T-helper 1 cell (primary cell): ENCODE results near the gene SLIT3.

Experiments
- DNase-seq, 5 donors: peaks; one replicate each; pipeline ENCODE4 v3.0.0-alpha.2; 2012 to 2020

The SLIT3 gene

DNA sequence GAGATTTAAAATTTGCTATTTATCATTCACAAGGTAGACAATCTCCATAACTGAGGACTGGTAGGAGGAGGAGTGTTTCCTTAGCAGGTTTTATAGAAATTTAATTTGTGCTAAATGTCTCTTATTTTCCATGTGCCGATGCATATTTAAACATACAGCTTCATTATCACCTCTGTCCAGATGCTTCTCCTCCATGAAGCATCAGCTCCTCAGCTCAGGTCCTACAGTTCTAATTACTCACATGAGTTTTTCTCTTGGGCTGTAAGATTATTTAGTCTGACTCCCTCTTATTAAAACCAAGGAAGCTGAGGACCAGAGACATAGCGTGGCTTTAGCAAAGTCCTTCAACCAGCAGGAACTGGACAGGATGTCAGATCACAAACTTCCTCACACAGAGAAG lies 421.6 kb downstream of the SLIT3 start:
- no peak for DNase-seq

DNA sequence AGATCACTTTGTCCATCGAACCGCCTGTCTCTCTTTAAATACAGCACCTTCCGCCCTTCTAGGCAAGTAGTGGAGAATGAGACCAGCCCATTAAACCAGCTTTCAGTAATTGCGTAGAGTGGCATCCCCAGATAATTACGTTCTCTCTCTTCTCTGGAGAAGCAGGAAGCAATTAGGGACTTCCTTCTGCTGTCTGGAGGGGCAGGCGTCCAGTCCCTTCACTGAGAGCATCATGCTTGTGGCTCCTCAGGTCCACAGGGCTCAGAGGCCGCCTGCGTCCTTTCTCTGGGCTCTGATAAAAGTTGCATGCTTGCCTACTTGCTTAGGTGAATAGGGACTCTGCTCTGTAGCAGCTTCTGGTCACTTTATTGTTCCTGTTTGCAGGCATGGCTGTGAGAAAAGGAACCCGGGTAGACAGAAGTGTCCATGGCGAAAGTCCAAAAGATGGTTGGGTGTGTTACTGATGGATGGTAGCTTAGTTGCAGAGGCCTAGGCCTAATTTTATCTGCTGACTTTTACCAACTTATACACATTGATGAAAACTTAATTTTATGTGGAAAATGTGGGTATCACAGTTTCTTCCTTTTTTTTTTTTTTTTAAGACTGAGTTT lies 422.7 kb downstream of the SLIT3 start:
- DNase-seq, result no peak

DNA sequence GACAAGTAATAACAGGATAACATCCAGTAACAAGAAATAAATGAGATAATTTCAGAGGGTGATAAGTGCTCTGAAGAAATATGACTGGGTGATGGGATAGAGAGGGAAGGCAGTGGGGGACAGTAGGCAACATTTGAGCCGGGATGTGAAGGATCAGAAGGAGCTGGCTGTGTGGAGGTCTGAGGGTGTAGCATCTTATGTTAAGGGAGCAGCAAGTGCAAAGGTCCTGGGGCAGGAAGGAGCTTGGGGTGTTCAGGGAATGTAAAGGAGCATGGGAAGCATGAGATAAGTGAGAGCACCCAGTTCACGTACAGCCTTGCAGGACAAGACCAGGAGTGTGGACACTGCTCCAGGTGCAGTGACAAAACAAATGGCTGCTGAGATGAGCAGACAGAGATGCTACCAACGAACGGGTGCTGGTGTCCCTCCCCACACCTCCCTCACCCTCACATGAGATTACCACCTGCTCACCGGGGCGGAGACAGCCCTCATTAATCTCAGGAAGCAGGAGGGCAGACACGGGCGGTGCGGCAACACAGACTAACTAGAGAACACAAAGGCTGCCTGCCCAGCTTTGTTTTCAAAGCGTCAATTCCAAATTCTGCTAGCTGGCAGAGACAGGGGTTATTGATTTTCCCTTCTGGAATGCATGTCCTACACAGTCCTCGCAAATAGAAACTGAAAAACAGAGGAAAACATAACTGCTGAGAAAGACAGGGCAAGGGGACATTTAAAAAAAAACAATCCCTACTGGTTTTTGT lies 423.6 kb downstream of the SLIT3 start:
- DNase-seq, result no peak

DNA sequence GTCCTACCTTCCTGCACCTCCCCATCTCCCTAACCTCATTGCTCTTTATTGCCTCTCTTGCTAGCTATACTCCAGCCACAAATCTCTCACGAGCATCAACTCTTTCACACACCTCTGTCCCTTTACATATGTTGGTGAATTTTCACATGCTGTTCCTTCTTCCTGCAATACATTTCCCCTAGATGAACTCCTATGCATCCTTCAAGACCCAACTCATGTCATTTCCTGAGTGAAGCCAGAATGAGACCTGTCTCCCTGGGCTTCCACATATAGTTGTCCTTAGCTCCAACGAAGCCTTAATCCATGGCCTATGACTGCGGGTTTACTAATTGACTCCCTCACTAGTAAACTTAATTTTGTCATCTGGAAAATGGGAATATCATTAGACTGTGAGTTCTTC lies 424.5 kb downstream of the SLIT3 start:
- no peak for DNase-seq

DNA sequence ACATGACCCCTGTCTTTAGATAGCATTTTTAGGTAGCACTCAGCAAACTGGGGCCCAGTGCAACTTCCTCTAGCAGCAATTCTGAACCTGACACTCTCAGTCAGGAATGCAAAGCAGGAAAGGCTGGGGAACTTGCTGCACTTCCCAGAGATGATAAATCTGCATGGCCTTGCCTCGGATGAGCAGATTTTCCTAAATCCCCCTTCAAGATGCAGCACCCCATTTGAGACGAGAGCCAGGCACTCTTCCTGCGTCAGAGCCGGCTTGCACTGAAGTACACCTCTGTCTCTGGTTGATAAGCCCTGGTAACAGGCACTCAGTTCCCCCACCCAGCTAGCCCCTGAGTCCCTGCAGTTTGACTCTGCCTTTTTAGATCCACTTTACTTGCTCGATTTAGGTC lies 425.1 kb downstream of the SLIT3 start:
- no peak for DNase-seq

DNA sequence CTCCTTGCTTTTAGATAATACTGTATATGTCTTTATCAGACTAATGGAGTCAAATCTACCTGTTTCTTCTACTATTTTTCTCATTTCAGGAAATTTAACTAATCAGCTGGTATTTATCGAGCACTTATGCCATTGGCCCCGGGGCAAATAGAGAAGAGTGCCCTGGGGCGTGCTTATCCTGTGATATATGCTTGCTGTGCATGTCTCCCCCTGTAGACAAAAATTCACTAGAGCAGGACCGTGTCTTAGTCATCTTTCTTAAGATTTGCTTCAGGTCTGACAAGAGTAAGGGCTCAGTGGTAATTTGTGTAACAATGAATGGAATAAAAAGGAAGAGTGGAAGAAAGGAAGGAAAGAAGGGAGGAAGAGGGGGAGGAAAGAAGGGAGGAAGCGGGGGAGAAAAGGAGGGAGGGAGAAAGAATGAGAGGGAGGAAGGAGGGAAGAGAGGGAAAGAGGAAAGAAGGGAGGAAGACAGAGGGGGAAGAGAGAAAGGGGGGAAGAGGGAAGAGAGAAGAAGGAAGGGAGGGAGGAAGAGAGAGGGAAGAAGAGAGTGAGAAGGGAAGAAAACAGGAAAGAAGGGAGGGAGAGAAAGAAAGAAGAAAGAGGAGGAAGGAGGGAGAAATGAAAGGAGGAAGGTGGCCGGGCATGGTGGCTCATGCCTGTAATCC lies 426.1 kb downstream of the SLIT3 start:
- no peak for DNase-seq

DNA sequence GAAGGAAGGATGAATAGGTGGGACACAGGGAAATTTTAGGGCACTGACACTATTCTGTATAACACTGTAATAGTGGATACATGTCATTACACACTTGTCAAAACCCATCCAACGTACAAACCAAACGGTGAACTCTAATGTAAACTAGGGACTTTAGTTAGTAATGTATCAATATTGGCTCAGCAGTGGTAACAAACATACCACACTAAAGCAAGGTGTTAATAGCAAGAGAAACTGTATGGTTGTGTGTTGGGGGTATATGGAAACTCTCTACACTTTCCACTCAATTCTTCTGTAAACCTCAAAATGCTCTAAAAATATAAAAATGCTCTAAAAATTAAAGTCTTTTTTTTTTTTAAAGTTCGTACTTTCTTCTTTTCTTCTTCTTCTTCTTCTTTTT lies 428.7 kb downstream of the SLIT3 start:
- no peak for DNase-seq

DNA sequence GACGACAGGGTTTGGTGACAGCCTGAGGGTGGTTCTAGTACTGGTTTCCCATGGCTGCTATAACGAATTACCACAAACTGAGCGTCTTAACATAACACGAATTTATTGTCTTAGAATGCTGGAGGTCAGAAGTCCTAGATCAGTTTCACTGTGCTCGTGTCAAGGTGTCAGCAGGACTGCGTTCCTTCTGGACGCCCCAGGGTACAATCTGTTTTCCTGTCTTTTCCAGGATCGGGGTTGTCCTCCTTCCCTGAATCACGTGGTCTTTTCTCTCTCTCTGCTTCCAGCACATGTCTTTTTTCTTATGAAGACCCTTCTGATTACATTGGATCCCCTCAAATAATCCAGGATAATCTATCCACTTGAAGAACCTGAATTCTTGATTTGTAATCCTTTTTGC lies 430.0 kb downstream of the SLIT3 start:
- DNase-seq, result no peak

DNA sequence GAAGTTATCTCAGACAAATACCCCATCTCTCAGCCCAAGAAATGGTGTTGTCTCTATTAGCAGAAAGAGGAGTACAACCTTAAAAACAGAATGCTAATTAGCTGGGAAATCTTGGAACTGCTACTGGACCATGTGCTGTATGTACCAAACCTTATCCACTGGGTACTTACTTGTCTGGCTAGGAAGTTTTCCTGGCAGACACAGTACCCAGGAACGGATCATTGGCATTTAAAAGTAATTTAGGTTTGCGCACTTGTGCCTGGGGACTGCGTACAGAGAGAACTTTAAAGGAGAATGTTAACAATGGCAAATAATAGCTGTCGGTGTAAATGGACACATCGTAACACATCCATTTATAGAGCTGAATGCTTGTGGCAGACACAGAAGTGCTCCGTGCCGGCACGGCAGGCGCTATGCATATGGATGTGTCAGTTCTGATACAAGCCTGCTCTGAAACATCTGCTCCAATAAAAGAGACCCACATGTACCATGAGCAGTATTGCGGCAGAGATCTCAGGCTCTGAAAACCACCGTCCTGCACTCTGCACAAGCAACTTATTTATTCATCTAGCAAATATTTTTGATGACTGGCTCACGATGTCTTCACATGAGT lies 431.2 kb downstream of the SLIT3 start:
- no peak for DNase-seq

DNA sequence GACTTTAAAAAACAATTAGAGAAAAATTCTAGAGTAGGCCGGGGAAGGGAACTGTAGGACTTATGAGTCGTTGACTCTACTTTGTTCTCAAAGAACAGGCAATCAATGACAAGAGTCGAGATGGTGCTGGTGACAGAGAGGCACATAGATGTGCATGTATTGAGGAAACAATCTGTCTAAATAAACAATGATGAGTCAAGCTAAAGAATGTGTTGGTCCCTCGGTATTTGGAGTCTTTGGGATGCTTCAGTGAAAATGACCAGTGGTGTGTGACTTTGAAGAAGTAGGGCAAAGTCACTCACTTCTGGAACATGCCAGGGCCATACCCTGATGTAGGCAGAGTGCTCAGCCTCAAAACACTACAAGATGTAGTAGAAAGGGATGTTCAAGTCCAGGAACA lies 433.7 kb downstream of the SLIT3 start:
- DNase-seq, result no peak

DNA sequence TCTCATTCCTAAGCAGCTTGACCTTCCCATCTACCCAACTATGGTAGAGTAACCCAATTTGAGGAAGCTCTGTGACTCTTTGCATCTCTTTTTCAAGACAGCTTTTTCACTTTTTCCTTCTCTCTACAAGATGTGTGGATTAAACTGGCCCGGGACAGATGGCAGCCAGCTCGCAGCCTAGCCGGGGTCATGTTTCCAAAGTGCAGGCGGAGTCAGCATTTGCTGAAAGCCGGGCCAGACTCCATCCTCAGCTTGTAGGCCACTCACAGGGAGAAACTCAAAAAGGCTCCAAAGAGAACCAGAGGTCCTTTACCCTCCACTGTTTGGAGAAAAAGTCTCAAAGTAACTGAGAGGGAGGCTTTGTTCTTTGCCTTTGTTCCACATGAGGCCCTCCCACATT lies 435.0 kb downstream of the SLIT3 start:
- DNase-seq, result no peak

DNA sequence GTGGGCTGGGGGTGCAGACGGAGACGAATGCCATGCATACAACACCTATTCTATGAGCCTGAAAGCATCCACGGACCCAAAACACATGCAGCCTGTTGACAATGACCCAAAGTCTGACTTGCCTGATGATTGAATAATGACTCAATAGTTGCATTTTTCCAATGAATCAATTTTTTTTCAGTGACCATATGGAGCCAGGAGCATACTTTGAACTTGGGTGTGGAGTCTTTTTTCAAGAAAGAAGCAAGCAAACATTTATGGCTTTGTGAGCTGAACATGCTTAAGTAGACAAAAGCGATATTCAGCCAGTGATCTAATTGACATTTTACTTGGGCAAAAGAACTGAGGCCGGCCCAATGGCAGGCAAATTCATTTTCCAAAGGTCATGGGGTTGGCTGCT lies 437.9 kb downstream of the SLIT3 start:
- no peak for DNase-seq

DNA sequence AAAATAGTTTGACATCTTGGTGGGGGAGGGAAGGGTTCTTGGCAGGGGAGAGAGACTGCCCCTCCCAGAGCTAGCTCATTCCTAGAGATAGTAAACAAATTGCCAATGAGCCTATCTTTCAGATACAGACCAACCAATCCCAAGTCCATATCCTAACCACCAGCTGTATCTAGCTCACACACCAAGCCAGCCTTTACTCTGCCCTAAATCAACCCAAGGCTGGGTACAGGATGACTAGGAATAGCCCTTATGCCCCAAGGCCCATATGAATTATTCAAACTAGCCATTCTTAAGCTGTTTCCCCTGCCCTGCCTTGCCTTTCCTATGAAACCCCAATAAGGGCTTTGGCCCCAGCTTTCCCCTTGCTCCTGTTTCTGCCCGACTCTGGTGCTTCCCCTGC lies 440.4 kb downstream of the SLIT3 start:
- DNase-seq, result no peak

DNA sequence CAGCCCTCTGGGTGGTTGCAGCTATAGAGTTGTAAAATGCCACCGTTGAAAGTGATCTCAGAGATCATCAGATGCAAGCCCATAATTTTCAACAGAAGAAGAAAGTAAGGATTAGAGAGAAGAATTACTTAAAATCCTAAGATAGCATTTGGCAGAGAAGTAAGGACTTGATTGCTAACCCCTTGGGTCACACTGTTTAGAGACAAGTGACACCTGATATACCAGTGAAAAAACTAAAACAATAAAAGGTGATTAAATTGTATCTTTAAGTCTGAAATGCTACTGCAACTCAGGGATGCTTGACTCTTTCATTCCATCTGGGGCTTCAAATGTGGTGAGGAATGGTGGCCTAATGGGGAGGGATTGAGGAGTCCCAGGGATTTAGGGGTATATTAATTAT lies 440.9 kb downstream of the SLIT3 start:
- DNase-seq, result no peak

DNA sequence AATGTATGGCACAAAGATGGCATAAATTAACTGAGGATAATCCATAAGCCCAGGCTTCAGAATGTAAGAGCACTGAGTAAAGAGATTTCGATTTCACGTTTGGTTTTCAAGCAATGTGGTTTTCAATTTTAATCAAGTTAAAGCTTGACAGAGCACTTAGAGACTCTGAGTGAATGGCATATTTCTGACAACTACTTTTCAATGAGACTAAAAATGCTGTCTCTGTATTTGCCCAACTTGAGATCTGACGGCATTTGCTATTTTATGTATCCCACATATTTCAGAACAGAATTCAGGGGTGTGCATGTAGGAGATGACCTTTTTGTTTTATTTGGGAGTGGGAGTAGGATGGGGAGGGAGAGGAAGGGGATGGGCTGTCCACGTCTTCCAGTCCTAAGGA lies 441.5 kb downstream of the SLIT3 start:
- no peak for DNase-seq

DNA sequence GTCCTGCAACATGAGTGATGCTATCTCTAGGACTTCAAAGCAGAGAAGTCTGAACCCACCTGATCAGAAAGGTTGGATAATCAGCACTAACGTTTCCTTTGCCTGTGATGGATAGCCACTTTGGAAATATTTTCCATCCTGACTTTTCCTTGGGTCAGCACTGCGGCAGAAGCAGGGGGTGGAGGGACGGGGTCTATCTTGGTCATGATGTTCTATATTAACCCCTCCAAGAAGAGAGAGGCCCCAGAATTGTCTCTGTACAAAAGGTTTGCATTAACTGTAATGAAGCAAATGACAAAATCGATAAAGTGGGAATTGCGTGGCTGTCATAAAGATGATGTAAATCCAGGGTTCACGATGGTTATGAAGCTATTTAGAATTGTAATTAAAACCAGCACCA lies 441.9 kb downstream of the SLIT3 start:
- DNase-seq, result no peak

DNA sequence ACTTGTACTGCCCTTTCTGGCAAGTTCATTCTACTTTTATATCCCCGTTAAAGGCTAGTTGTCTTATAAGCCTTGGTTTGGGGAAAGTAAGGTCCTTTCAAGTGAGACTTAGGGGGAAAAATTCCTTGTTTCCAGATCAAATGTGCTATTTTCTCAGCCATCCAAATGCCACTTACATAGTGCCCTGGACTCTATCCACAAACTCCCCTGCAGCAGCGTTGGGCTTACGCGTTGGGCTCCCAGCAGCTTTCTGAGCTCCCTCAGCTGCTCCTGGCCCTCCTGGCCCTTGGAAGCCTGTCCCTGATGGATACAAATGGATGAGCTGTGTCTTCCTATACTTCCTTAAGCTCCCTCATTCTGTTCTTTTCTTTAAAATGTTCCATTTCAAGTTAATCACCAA lies 442.6 kb downstream of the SLIT3 start:
- DNase-seq, result no peak

DNA sequence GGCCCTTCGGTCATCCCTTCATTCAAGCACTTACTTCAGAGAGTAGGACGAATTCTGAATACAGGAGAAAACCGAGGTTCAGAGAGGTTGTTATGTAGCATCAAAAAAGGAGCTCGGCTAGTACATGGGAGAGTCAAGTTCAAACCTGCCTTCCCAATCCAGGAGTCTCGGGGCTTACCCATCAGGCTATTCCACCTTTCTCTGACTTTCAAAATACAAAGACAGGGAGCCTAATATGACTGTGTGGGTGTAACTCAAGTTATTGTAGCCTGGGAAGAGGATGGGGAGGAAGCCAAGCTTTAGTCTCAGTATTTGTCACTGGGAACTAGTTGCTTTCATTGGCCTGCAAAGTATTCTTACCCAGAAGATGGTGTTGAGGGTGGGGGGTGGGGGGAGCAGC lies 447.0 kb downstream of the SLIT3 start:
- DNase-seq, result no peak

DNA sequence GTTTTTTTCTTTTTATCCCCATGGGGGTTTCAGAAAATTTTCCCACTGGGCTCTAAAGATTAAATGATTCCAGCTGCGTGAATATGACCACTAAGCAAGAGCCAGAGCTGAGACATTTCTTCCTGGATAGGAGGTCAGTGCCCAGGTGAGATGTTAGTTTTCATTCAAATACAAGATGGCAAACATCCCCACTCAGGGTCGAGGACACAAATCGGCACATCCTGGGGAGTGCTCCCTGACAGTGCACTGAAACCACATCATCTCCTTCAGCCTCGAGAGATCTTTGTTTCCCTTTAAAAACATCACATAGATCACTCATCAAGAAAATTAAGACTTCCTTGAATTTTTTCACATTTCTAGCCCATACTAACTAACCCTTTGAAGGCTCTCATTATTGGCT lies 448.6 kb downstream of the SLIT3 start:
- DNase-seq, result no peak

DNA sequence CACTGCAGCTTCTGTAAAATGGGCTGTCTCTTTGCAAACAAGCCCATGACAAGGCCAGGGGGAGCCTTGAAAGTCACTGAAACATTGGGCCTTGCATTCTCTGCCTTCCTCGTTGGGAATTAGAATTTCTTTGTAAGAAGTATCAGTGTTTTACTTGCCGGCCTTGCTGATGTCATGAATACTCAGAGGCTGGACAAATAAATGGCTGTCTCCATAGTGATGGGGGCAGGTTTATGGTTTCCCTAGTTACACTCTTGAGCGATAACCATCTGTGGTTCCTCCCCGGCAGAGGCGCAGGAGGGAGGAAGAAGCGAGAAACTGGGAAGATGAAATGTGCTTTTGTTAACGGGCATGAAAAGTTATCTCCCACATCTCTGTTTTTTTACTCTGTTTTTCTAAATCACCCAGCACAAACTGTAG lies 449.0 kb downstream of the SLIT3 start:
- DNase-seq, result peak in 1 of 5 donors; percentile 32

DNA sequence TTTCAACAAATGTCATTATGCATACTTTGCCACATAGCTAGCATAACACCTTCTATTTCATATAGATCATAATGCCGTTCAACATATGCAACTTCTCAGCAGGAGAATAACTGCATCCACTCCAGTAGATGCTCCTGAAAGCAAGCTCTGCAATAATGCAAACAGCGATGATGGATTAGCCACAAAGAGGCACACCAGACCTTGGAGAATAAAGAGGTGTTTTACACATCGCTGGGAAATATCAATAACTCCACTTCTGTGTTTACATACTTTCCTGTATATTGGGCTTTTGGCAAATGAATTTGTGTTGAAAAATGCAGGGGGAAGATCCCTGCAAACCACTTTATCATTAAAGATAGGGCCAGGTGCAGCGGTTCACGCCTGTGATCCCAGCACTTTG lies 450.3 kb downstream of the SLIT3 start:
- DNase-seq, result no peak

DNA sequence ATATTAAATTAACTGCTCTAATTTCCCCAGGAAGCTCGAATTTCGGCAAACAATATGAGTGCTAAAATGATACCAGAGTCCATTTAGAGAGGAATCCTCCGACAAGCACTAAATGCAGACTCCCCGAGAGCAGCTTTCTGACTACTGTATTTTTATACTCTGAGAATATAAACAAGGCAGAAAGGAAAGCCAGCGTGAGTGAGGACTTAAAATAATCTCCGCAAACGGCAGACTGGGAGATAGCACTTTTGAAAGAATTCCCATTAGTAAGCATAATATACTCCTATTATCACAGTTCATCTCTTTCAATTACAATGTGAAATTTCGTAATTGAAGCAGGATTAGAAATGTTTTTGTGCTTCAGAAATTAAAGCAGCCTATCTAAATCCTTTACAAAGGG lies 452.4 kb downstream of the SLIT3 start:
- no peak for DNase-seq

DNA sequence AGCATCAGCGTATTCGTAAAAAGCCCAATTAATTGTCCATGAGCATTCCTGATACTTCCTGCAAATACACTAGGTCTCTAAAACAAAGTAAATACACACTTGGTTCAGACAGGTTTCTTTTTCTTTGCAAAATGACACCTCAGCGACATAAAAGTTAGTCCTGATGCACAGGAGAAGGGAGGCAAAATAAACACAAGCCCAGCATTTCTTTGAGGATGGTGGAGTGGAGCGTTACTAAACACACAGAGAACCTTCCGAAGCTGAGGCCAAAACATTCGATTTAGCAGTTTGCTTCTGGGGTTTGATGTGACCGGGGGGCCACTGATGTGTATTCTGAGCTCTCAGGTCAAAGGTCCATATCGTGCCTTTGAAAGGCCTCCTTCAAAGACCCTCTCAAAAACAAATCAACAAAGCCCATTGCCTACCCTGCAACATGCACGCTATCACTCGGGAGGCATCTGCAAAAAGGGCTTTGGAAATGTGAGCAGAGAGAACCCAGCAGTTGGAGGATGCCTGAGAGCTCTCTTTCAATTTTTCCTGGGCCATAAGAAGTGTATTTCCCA lies 453.3 kb downstream of the SLIT3 start:
- no peak for DNase-seq

DNA sequence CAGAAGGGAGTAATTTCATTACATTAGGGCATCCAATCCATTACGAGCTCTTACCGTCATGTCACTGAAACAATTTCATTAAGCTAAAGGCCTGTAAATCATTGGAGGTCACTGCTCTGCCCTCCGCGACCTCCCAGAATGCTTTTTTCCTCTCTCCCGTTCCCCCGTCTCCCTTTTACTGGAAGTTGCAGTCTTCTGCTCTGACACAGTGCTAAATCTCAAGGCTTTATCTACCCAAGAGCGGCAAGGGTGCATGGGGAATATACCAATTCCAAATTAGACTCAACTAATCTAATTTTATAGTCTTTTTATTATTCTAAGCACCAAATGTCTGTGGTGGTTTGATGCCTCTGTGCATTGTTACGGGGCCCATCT lies 456.0 kb downstream of the SLIT3 start:
- DNase-seq, result no peak
